GM19351 (cell line): Measurements from ENCODE around the gene DCC.
A peak's percentile ranks its signal among the peaks of the same experiment; 100 is the strongest.
"Not testable (repeated sequence)": the region's sequence is repeated elsewhere in the genome, so short reads cannot be mapped to it uniquely, and the experiment has no call there.

Experiments
- ATAC-seq: cut with Tn5 transposase; IDR thresholded peaks from one replicate; pipeline ENCODE4 v1.9.1; 2021; ENCODE audit warnings: mild to moderate bottlenecking, moderate library complexity; ENCODE audit not compliant: unreplicated experiment

Gene DCC

DNA sequence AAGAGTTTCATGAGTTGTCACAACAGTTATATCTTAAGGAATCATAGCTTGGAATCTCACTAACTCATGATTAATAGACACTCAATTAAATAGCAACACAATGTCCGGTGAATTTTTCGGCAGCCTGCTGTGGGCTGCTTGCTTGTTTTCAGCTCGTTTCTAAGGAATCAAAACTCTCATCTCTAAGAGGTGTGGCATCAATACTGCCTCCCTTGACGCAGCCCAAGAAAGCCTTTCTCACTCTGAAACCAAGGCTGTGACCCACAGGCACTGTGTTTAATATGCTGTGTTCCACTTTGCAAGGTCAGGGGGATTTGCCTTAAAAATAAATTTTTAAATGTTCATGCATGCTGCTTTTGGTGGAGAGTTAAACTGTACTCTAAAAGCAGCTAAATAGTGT, 5.4 kb downstream of the DCC start:
- no peak for ATAC-seq

DNA sequence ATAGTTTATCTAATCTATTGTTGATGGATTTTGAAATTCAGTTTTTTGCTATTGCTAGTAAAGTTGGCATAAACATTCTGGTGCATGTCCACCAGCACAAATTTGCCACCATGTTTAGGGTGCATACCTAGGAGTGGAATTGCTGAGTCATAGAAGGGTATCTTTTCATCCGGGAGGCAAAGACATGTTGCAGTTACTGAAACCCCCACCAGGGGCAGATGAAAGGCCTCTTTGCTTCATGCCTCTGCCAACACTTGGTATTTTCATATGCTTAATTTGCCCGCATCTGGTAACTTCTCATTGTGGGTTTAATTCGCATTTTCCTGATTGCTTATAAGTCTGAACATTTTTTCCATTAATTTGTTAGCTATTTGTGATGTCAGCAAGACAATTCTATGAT, 8.2 kb downstream of the DCC start:
- ATAC-seq: no peak

DNA sequence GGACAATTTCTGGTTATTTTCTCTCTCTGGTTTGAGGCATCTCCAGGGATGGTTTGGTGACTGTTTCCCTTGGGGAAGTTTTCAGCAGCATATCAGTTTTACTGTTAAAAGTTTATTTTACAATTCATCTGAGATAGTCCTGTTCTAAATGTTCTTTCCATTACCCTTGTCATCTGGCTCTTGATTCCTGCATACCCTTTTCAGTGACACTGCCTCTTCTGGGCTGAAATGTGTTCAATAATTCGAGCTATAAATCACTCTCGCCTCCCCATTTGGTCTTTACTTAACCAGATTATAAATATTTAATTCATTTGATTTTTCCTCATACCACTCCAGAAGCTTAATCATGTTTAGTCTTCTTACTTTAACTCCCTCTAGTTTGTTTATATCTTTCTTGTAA, 9.5 kb downstream of the DCC start:
- ATAC-seq: no peak

- ATAC-seq: no peak
Measured at GRCh38 chr18:52352920-52353319, 12.9 kb downstream of the DCC start.

DNA sequence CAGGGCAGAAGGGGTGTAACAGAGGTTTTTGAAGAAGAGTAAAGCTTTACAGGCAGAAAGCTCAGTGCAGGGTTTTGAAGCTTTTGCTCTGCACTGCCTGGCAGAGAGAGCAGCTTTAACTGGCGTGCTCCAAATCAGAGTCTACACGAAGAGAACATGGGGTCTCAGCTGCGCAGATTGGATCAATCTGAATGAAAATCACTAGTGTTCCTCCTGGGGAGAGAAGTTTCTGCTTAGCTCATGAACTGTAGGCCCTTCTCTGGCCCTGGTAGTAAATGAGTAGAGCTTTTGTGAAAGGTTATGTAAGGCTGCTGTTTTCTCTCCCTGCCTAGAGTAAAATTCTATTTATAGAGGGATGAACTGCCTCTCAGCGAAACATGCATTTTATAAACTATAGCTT, 13.6 kb downstream of the DCC start:
- no peak for ATAC-seq

- ATAC-seq: no peak
Measured at GRCh38 chr18:52363861-52364260, 23.9 kb downstream of the DCC start.

GRCh38 chr18:52366851-52367250, 26.9 kb downstream of the DCC start:
- ATAC-seq: not testable (repeated sequence)

GRCh38 chr18:52367953-52368742, 28.2 kb downstream of the DCC start:
- no peak for ATAC-seq

DNA sequence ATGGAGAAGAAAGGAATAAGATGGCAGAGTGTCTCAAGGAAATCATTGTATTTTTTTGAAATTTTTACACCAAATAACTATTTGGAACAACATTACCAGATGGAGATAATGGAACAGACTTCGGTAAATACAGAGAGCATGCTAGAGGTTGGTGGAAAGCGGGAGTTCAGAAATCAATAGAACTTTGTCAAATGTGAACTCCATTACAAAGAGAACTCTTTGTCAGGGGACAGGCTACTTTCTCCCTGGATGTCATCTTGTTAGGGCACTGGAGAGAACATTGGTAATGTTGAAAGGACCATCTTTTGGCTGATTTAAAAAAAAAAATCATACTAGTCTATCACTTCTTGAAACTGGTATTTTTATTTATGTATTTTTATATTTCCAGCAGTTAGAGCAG, 30.8 kb downstream of the DCC start:
- no peak for ATAC-seq

GRCh38 chr18:52376104-52376503, 36.1 kb downstream of the DCC start:
- ATAC-seq: no peak

- ATAC-seq: no peak
Measured at GRCh38 chr18:52377094-52377493, 37.1 kb downstream of the DCC start.

GRCh38 chr18:52386306-52386705, 46.3 kb downstream of the DCC start:
- ATAC-seq: no peak

DNA sequence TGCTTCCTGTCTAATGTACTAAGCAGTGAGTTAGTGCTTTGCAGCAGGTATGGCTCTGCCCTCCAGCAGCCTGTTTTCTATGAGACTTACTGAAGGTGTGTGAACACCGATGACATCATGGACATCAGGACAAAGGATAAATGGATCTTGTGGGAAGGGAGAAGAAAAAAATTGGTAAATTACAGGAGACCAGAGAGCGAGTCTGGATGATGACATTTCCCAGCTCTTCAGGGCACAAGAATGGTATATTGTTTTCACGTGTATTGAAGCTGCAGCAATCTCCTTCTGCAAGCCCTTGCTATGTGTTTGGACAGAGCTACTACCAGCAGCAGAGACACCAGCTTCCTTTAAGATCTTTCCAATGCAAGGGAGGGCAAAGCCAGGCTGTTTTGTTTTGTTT, 47.2 kb downstream of the DCC start:
- no peak for ATAC-seq

- no peak for ATAC-seq
Measured at GRCh38 chr18:52391810-52392559, 52.0 kb downstream of the DCC start.

DNA sequence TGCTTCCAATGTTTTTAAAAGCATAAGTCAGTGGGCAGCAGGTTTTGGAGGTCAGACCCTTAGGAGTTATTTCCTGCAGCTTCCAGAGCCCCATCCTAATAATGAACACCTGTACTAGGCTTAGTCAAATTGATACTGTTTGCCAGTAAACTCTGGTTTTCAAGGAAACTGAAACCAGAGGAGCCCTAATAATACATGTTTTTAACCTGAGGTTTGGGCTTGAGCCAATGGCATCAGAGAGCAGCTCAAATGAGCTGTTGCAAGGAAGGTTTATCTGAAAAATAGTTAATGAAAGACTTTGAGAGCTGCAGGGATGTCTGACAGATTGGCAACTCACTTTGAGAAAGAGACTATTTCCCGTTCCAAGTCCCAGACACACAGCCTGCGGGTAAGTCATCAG, 54.6 kb downstream of the DCC start:
- no peak for ATAC-seq

GRCh38 chr18:52395146-52395852, 55.3 kb downstream of the DCC start:
- ATAC-seq: peak; percentile 74

DNA sequence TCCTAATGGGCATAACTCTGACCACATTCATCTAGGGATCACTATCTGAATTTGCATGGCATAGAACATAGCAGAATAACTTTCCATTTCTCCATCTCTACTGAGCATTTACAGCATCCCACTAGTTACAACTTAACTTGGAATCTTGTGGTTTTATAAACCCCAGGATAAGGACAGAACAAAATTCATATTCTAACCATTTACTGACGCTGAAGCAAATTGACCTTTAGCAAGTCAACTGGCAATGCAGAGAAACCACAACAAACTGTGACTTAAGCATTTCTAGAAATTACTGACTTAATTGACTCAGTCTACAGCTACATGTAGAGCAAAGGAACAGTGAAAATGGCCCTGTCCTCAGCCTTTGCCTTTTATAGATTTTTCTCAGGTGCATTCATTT, 61.2 kb downstream of the DCC start:
- no peak for ATAC-seq

DNA sequence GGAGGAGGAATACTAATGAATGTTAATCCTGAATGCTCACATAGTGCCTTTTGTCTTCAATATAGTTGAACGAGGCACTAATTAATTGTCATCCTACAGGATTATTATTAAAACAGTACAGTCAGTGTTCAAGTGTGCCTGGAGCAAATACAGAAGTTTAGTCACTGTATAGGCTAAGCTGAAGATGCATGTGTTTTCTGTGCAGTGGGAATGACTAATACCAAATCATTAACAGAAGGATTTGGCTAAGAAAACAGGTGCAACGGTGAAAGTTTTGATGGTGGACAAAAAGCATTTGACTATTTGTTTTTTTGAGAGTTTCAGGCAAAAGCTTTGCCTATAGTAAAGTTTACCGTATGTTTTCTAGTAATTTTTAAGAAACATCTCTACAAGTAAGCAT, 62.8 kb downstream of the DCC start:
- ATAC-seq: no peak

- no peak for ATAC-seq
Measured at GRCh38 chr18:52403291-52404021, 63.5 kb downstream of the DCC start.

DNA sequence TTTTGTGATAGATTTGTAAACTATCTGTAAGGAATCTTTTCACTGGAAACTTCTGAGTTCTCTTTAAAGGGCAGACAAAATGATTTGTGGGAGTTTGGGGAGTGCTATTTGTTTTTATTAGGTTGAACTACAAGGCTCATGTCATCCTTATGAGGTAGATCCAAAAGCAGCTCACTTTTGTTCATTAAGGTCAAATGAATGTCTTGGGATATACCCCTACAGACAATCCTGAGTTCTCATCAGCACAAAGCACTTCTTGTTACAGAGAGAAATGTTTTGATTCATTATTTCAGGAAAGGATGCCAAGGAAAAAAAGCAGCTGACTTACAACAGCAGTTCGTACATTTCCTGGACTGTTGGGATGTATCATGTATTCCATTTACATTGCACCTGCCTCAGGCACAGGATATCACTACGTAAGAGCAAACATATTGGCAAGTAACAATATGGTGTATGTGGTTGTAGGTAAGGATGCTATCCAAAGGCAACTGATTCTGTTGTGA, 68.9 kb downstream of the DCC start:
- no peak for ATAC-seq

DNA sequence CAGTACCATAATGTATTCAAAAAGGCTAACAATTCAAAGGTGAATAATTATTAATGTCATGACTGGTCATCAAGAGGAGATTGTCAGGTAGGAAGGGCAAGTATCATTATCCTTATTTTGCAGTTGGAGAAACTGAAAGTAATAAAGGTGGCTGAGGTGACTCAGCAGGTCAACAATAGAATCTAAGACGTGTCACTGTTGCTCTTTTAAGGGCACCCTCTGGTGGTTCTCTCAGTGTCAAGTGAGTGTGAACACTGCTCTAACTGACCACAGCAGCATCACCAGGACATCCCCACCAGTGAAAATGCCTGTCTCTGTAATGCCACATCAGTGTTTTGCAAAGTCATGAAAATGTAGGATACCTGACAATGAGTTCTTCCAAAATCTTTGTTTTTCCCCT, 69.7 kb downstream of the DCC start:
- peak; percentile 98 for ATAC-seq
